ENCODE data around the gene OXNAD1.

The OXNAD1 gene

GRCh38 chr3:16279010-16279801 lies 14.2 kb downstream of the OXNAD1 start:
- Histone ChIP-seq H3K4me1 (ENCODE audit: control insufficient read depth in 1 of 2, insufficient read depth in 2 of 2, low read length in 2 of 2) (peaks cover 0 to 5% of the 10 kb centered on the region in 2 donors), H3K4me3 (ENCODE audit: low read depth in 1 of 2, low read length in 2 of 2) (no peak overlapping the region), H3K36me3 (ENCODE audit: control insufficient read depth in 1 of 2, insufficient read depth in 2 of 2, low read length in 2 of 2) (peaks cover 11 to 16% of the 10 kb centered on the region in 2 donors), H3K27me3 (ENCODE audit: low read depth, low read length) (no peaks in the 10 kb centered on the region), H3K27ac (ENCODE audit: low read length) (no peak overlapping the region), H3K9me3 (ENCODE audit: control insufficient read depth in 1 of 2, low read length in 2 of 2) (no peaks in the 10 kb centered on the region)

- peaks cover 6 to 16% of the 10 kb centered on the region in 2 donors for H3K36me3 ChIP-seq (ENCODE audit: control insufficient read depth in 1 of 2, insufficient read depth in 2 of 2, low read length in 2 of 2)
- no peaks in the 10 kb centered on the region for H3K9me3 ChIP-seq (ENCODE audit: control insufficient read depth in 1 of 2, low read length in 2 of 2)
- H3K27ac ChIP-seq (ENCODE audit: low read length): no peak overlapping the region
- peaks cover 0 to 5% of the 10 kb centered on the region in 2 donors for H3K4me1 ChIP-seq (ENCODE audit: control insufficient read depth in 1 of 2, insufficient read depth in 2 of 2, low read length in 2 of 2)
- H3K4me3 ChIP-seq (ENCODE audit: low read depth in 1 of 2, low read length in 2 of 2): no peak overlapping the region
- H3K27me3 ChIP-seq (ENCODE audit: low read depth, low read length): no peaks in the 10 kb centered on the region
Measured at GRCh38 chr3:16280671-16281070, 15.7 kb downstream of the OXNAD1 start.

GRCh38 chr3:16284633-16285032 lies 19.6 kb downstream of the OXNAD1 start:
- H3K27me3 ChIP-seq (ENCODE audit: low read depth, low read length): no peaks in the 10 kb centered on the region
- H3K27ac ChIP-seq (ENCODE audit: low read length): no peak overlapping the region
- peaks cover 5 to 6% of the 10 kb centered on the region in 2 donors for H3K36me3 ChIP-seq (ENCODE audit: control insufficient read depth in 1 of 2, insufficient read depth in 2 of 2, low read length in 2 of 2)
- no peaks in the 10 kb centered on the region for H3K9me3 ChIP-seq (ENCODE audit: control insufficient read depth in 1 of 2, low read length in 2 of 2)
- H3K4me1 ChIP-seq (ENCODE audit: control insufficient read depth in 1 of 2, insufficient read depth in 2 of 2, low read length in 2 of 2): peaks cover 0 to 3% of the 10 kb centered on the region in 2 donors
- no peak overlapping the region for H3K4me3 ChIP-seq (ENCODE audit: low read depth in 1 of 2, low read length in 2 of 2)

GRCh38 chr3:16286161-16286560 lies 21.1 kb downstream of the OXNAD1 start:
- H3K36me3 ChIP-seq (ENCODE audit: control insufficient read depth in 1 of 2, insufficient read depth in 2 of 2, low read length in 2 of 2): peaks cover 5 to 6% of the 10 kb centered on the region in 2 donors
- H3K4me1 ChIP-seq (ENCODE audit: control insufficient read depth in 1 of 2, insufficient read depth in 2 of 2, low read length in 2 of 2): peaks cover 0 to 13% of the 10 kb centered on the region in 2 donors
- H3K4me3 ChIP-seq (ENCODE audit: low read depth in 1 of 2, low read length in 2 of 2): peak overlapping the region in 1 of 2 donors; percentile 21
- no peak overlapping the region for H3K27ac ChIP-seq (ENCODE audit: low read length)
- no peaks in the 10 kb centered on the region for H3K27me3 ChIP-seq (ENCODE audit: low read depth, low read length)
- H3K9me3 ChIP-seq (ENCODE audit: control insufficient read depth in 1 of 2, low read length in 2 of 2): no peaks in the 10 kb centered on the region

GRCh38 chr3:16286751-16287543 lies 21.9 kb downstream of the OXNAD1 start:
- Histone ChIP-seq H3K36me3 (ENCODE audit: control insufficient read depth in 1 of 2, insufficient read depth in 2 of 2, low read length in 2 of 2) (peaks cover 5 to 6% of the 10 kb centered on the region in 2 donors), H3K9me3 (ENCODE audit: control insufficient read depth in 1 of 2, low read length in 2 of 2) (no peaks in the 10 kb centered on the region), H3K4me3 (ENCODE audit: low read depth in 1 of 2, low read length in 2 of 2) (peak overlapping the region in 1 of 2 donors; percentile 21), H3K4me1 (ENCODE audit: control insufficient read depth in 1 of 2, insufficient read depth in 2 of 2, low read length in 2 of 2) (peaks cover 0 to 13% of the 10 kb centered on the region in 2 donors), H3K27ac (ENCODE audit: low read length) (no peak overlapping the region), H3K27me3 (ENCODE audit: low read depth, low read length) (no peaks in the 10 kb centered on the region)

- no peak overlapping the region for H3K27ac ChIP-seq (ENCODE audit: low read length)
- peaks cover 0 to 6% of the 10 kb centered on the region in 2 donors for H3K36me3 ChIP-seq (ENCODE audit: control insufficient read depth in 1 of 2, insufficient read depth in 2 of 2, low read length in 2 of 2)
- H3K27me3 ChIP-seq (ENCODE audit: low read depth, low read length): no peaks in the 10 kb centered on the region
- peaks cover 0 to 13% of the 10 kb centered on the region in 2 donors for H3K4me1 ChIP-seq (ENCODE audit: control insufficient read depth in 1 of 2, insufficient read depth in 2 of 2, low read length in 2 of 2)
- H3K9me3 ChIP-seq (ENCODE audit: control insufficient read depth in 1 of 2, low read length in 2 of 2): no peaks in the 10 kb centered on the region
- H3K4me3 ChIP-seq (ENCODE audit: low read depth in 1 of 2, low read length in 2 of 2): peak overlapping the region in 1 of 2 donors; percentile 2
Measured at GRCh38 chr3:16288664-16289063, 23.7 kb downstream of the OXNAD1 start.

- H3K4me1 ChIP-seq (ENCODE audit: control insufficient read depth in 1 of 2, insufficient read depth in 2 of 2, low read length in 2 of 2): peaks cover 0 to 13% of the 10 kb centered on the region in 2 donors
- H3K27ac ChIP-seq (ENCODE audit: low read length): no peak overlapping the region
- peak overlapping the region in 1 of 2 donors; percentile 2 for H3K4me3 ChIP-seq (ENCODE audit: low read depth in 1 of 2, low read length in 2 of 2)
- H3K9me3 ChIP-seq (ENCODE audit: control insufficient read depth in 1 of 2, low read length in 2 of 2): no peaks in the 10 kb centered on the region
- H3K36me3 ChIP-seq (ENCODE audit: control insufficient read depth in 1 of 2, insufficient read depth in 2 of 2, low read length in 2 of 2): peaks cover 0 to 6% of the 10 kb centered on the region in 2 donors
- H3K27me3 ChIP-seq (ENCODE audit: low read depth, low read length): no peaks in the 10 kb centered on the region
Measured at GRCh38 chr3:16289144-16289889, 24.3 kb downstream of the OXNAD1 start.

- no peaks in the 10 kb centered on the region for H3K27me3 ChIP-seq (ENCODE audit: low read depth, low read length)
- no peaks in the 10 kb centered on the region for H3K9me3 ChIP-seq (ENCODE audit: control insufficient read depth in 1 of 2, low read length in 2 of 2)
- H3K4me3 ChIP-seq (ENCODE audit: low read depth in 1 of 2, low read length in 2 of 2): peak overlapping the region in 1 of 2 donors; percentile 9
- peaks cover 0 to 13% of the 10 kb centered on the region in 2 donors for H3K4me1 ChIP-seq (ENCODE audit: control insufficient read depth in 1 of 2, insufficient read depth in 2 of 2, low read length in 2 of 2)
- H3K27ac ChIP-seq (ENCODE audit: low read length): no peak overlapping the region
- H3K36me3 ChIP-seq (ENCODE audit: control insufficient read depth in 1 of 2, insufficient read depth in 2 of 2, low read length in 2 of 2): peaks cover under 1 to 1% of the 10 kb centered on the region in 2 donors
Measured at GRCh38 chr3:16290007-16290826, 25.2 kb downstream of the OXNAD1 start.

- Histone ChIP-seq H3K4me3 (ENCODE audit: low read depth in 1 of 2, low read length in 2 of 2) (peak overlapping the region in 1 of 2 donors; percentile 9), H3K27me3 (ENCODE audit: low read depth, low read length) (no peaks in the 10 kb centered on the region), H3K36me3 (ENCODE audit: control insufficient read depth in 1 of 2, insufficient read depth in 2 of 2, low read length in 2 of 2) (peaks cover 1 to 6% of the 10 kb centered on the region in 2 donors), H3K9me3 (ENCODE audit: control insufficient read depth in 1 of 2, low read length in 2 of 2) (no peaks in the 10 kb centered on the region), H3K4me1 (ENCODE audit: control insufficient read depth in 1 of 2, insufficient read depth in 2 of 2, low read length in 2 of 2) (peaks cover 0 to 13% of the 10 kb centered on the region in 2 donors), H3K27ac (ENCODE audit: low read length) (no peak overlapping the region)
Measured at GRCh38 chr3:16290827-16291196, 25.8 kb downstream of the OXNAD1 start.

GRCh38 chr3:16294844-16295243 lies 29.8 kb downstream of the OXNAD1 start:
- no peaks in the 10 kb centered on the region for H3K9me3 ChIP-seq (ENCODE audit: control insufficient read depth in 1 of 2, low read length in 2 of 2)
- H3K27me3 ChIP-seq (ENCODE audit: low read depth, low read length): no peaks in the 10 kb centered on the region
- H3K27ac ChIP-seq (ENCODE audit: low read length): no peak overlapping the region
- no peak overlapping the region for H3K4me3 ChIP-seq (ENCODE audit: low read depth in 1 of 2, low read length in 2 of 2)
- H3K36me3 ChIP-seq (ENCODE audit: control insufficient read depth in 1 of 2, insufficient read depth in 2 of 2, low read length in 2 of 2): peaks cover 5 to 8% of the 10 kb centered on the region in 2 donors
- H3K4me1 ChIP-seq (ENCODE audit: control insufficient read depth in 1 of 2, insufficient read depth in 2 of 2, low read length in 2 of 2): peaks cover 0 to 21% of the 10 kb centered on the region in 2 donors
